HG02642 (cell line): Measurements from ENCODE around the gene ATP9B.

Source experiments
- ATAC-seq: cut with Tn5 transposase; IDR thresholded peaks from one replicate; pipeline ENCODE4 v1.9.1; 2021; ENCODE audit warnings: mild to moderate bottlenecking; ENCODE audit not compliant: unreplicated experiment, poor library complexity

Gene ATP9B

GRCh38 chr18:79187532-79188277 lies 118.5 kb downstream of the ATP9B start:
- ATAC-seq: no peak

- ATAC-seq: no peak
These were observed 122.2 kb downstream of the ATP9B start for GRCh38 chr18:79191418-79191817.

GRCh38 chr18:79191956-79192355 lies 122.8 kb downstream of the ATP9B start:
- ATAC-seq: no peak

- ATAC-seq: no peak
These were observed 124.6 kb downstream of the ATP9B start for GRCh38 chr18:79193826-79194225.

- ATAC-seq: no peak
These were observed 126.8 kb downstream of the ATP9B start for GRCh38 chr18:79195716-79196683.

- ATAC-seq: no peak
These were observed 128.3 kb downstream of the ATP9B start for GRCh38 chr18:79197531-79197930.

- ATAC-seq: no peak
These were observed 130.6 kb downstream of the ATP9B start for GRCh38 chr18:79199691-79200374.

GRCh38 chr18:79200546-79201268 lies 131.5 kb downstream of the ATP9B start:
- no peak for ATAC-seq

GRCh38 chr18:79203017-79203605 lies 133.9 kb downstream of the ATP9B start:
- no peak for ATAC-seq

- ATAC-seq: no peak
These were observed 136.0 kb downstream of the ATP9B start for GRCh38 chr18:79204889-79205807.

GRCh38 chr18:79206444-79206843 lies 137.2 kb downstream of the ATP9B start:
- no peak for ATAC-seq

- no peak for ATAC-seq
These were observed 139.7 kb downstream of the ATP9B start for GRCh38 chr18:79208906-79209305.

GRCh38 chr18:79210002-79210910 lies 141.1 kb downstream of the ATP9B start:
- no peak for ATAC-seq

GRCh38 chr18:79211844-79212243 lies 142.7 kb downstream of the ATP9B start:
- ATAC-seq: no peak

- no peak for ATAC-seq
These were observed 144.9 kb downstream of the ATP9B start for GRCh38 chr18:79214056-79214455.

GRCh38 chr18:79216176-79216575 lies 147.0 kb downstream of the ATP9B start:
- no peak for ATAC-seq

GRCh38 chr18:79217979-79218604 lies 148.9 kb downstream of the ATP9B start:
- no peak for ATAC-seq
